Left forelimb (tissue), 1 donor: ENCODE results near the gene LRRC37A.
"Not testable (repeated sequence)": the region's sequence is repeated elsewhere in the genome, so short reads cannot be mapped to it uniquely, and the experiment has no call there.

Experiments
- DNase-seq: peaks from one replicate; pipeline ENCODE4 v3.0.0-alpha.2; 2018; ENCODE audit warnings: low spot score

LRRC37A gene

DNA sequence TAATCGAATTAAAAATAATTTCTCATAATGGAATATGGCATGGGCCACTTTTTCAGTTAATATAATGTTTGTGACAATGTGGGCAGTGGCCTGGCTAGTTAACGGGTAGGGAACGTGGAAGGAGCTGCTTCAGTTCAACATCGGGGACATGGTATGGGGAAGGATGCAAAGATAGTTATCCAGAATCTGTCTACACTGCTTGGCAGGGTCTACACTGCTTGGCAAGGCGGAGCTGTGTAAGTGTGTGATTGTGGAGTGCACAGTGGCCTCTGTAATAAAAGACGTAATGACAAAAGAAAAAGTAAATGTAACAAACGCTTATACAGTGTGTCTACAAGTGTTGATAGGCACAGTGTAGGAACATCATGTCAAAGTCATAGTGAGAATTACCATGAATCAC, 7.3 kb upstream of the LRRC37A start:
- DNase-seq: not testable (repeated sequence)

DNA sequence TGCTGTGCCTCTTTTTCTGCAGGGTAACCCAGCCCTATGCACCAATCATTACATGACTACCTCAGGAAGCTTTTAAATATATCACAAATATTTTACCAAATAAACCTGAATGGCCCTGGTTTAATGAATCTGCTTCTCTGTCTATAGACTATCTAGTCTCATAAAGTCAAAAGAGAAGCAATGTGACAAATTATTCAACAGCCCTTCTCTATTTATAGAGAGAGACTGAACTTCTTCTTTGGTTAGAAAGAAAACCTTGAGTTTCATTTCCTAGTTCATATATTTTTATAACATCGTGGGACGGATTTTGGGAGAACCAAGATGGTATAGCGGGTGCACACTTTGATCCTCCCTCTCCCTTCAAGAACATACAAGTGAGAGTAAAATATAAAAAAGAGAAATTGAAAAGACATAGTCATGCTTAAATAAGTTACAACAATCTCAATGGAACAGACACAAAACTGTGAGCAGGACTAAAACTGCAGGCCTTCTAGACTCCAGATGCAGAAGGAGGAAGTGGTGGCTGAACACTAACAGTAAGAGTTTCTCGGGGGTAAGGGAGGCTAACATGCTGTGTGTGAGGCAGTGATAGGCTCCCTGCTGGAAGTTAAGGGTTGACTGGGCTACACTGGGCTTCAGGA, 3.9 kb upstream of the LRRC37A start:
- DNase-seq: not testable (repeated sequence)

GRCh38 chr17:46291618-46292017, 3.3 kb upstream of the LRRC37A start:
- DNase-seq: not testable (repeated sequence)

GRCh38 chr17:46341220-46341619, 46.3 kb downstream of the LRRC37A start:
- DNase-seq: not testable (repeated sequence)

- DNase-seq: not testable (repeated sequence)
These were observed 47.2 kb downstream of the LRRC37A start for GRCh38 chr17:46342131-46342530.

DNA sequence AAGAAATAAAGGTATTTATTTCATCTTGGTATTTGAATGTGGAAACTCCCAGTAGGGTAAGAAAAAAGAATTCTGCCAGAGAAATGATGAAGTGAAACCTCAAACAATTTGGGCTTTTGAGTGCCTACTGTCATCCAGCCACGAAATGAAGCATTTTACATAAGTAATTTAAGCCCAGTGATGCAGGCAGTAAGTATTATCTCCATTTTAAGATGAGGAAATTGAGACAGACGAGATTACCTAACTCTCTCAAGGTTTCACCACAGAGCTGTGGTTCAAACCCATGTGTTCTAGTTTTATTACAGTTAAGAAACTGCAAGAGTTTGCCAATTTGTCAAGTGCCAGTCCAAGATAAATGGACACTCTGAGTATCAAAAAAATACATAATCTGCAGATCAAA, 53.4 kb downstream of the LRRC37A start:
- DNase-seq: not testable (repeated sequence)

DNA sequence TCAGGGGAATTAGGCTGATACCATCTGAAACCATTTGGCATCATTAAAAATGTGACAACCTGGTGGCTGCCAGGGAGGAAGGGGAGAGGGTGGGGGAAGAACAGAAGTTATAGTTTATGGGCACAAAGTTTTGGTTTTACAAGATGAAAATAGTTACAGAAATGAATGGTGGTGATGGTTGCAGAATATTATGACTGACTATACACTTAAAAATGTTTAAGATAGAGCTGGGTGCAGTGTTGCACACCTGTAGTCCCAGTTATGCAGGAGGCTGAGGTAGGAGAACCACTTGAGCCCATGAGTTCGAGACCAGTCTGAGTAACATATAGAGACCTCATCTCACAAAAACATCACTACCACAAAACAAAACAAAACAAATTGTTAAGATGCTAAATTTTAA, 54.1 kb downstream of the LRRC37A start:
- DNase-seq: not testable (repeated sequence)

- DNase-seq: not testable (repeated sequence)
These were observed 58.9 kb downstream of the LRRC37A start for GRCh38 chr17:46353856-46354255.

- DNase-seq: not testable (repeated sequence)
These were observed 66.3 kb downstream of the LRRC37A start for GRCh38 chr17:46361145-46361735.

GRCh38 chr17:46361755-46362154, 66.8 kb downstream of the LRRC37A start, which contains the start of gene ARL17B:
ARL17B (minus strand) TSS chr17:46361766; CDS start chr17:46358397, 3,369 bp downstream.
- not testable (repeated sequence) for DNase-seq

DNA sequence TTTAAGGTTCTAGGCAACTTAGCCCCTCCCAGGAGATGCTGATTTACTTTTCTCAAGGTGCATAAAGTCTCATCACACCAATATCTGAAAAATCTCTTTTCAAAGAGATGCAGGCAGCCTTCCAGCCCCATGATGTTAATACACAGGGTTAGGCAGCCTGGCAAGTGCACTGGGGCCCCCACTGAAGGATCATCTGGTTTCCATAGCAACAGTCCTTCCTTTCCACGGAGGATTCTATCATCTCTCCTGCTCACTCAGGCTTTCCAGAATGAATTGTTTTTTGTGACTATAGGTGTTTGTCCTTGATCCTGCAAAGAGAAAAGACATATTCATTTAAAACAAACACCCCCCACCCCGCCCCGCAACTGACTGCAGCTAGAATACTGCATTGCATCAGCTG, 72.6 kb downstream of the LRRC37A start:
- not testable (repeated sequence) for DNase-seq

DNA sequence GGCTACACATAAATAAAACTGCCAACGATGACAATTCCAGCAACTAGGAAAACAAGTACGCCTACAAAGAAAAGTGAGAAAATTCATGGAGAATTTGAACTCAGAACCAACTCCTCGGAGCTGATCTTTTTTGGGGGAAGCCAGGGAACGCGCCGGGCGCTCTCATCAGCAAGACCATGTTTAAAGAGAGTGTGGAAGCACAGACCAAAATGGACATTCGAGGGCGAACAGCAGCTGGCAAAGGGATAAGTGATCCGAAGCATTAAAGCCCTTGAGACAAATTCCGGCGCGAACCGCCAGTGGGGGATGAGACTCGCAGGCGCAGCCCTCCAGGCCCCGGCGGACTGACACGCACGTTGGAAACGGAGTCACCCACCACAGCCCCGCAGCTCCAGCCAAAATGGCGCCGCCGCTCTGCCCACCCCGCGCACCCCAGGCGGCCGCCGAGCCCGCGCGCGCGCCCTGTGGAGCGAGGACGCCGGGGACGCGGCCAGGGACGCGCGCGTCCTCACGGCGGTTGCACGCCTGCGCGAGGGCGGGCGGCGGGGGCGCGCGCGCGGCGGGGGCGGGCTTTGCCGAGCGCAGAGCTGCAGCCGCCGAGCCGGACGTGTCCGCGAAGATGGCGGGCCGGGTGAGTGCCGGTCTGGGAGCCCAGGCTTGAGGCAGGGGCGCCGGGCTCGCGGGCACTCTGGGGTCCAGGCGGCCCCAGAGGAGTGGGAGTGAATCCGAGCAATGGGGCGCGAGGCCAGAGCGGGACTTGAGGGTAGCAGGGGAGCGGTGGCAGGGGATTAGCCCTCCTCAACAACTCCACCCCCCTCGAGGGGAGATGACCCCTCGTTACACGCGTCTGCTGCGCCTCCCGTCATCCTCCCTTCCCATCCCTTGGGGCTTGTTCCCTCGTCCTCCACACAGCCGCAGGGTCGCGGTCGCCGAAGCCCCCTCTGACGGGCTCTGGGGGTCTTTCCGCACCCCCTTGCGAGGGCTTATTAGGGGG, 77.6 kb downstream of the LRRC37A start:
- DNase-seq: not testable (repeated sequence)

- DNase-seq: not testable (repeated sequence)
These were observed 78.5 kb downstream of the LRRC37A start for GRCh38 chr17:46373418-46373817.

GRCh38 chr17:46383118-46383517, 88.2 kb downstream of the LRRC37A start:
- not testable (repeated sequence) for DNase-seq

GRCh38 chr17:46385491-46385890, 90.6 kb downstream of the LRRC37A start:
- DNase-seq: not testable (repeated sequence)
